Bronchus fibroblast of lung (primary cell): ENCODE data around the gene MSI2. TPM values are rescaled to one million over a fixed set of nuclear protein-coding genes. Genes with fewer than 3 reads are reported as not detected.

Experiments
- total RNA-seq: library from RNA; depleted of rRNA; stranded (reverse); fragments of >200 nt; gene quantifications from 2 replicates; pipeline ENCODE4 v1.2.3, GENCODE V29; 2015

The MSI2 gene
- 5.1 and 6.4 TPM in 2 replicates for total RNA-seq

GRCh38 chr17:57255776-57256681 is at the start of gene MSI2:
Gene MSI2, plus strand, starts transcription at chr17:57256523. Its CDS starts 220 bp downstream, at chr17:57256743.

Other genes starting within 250 kb of the MSI2 start
- 14.3 and 20.5 TPM in 2 replicates for gene AKAP1, start 171.3 kb upstream of the MSI2 start, total RNA-seq